CD4-positive, alpha-beta T cell treated with Interleukin-17A for 4 hours (primary cell): ENCODE results near the gene RND3.

Experiments used
- DNase-seq: peaks from one replicate; pipeline ENCODE4 v3.0.0-alpha.2; 2020; ENCODE audit warnings: mixed read lengths

RND3 gene

GRCh38 chr2:150491430-150491829 is 4.0 kb upstream of the RND3 start:
- DNase-seq: no peak

DNA sequence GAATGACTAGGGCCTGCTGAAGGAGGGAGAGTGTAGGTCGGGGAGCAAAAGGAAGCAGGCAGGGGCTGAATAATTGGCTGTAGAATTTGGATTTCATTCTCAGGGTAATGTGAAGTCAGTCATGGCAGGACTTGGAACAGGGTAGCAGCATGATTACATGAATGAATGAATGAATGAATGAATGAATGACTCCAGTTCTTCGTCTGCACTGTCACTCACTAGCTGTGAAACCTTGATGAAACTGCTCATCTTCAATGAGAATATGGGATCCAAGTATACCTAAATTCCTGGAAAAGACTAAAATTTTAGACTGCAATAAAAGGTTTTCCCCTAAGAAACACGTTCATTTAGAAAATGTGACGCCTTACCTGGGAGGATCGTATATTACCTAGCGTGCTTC is 3.0 kb upstream of the RND3 start:
- DNase-seq: no peak

GRCh38 chr2:150486539-150487484 is 655 bp downstream of the RND3 start:
- DNase-seq: no peak

GRCh38 chr2:150485871-150486538 is 1.5 kb downstream of the RND3 start:
- no peak for DNase-seq

DNA sequence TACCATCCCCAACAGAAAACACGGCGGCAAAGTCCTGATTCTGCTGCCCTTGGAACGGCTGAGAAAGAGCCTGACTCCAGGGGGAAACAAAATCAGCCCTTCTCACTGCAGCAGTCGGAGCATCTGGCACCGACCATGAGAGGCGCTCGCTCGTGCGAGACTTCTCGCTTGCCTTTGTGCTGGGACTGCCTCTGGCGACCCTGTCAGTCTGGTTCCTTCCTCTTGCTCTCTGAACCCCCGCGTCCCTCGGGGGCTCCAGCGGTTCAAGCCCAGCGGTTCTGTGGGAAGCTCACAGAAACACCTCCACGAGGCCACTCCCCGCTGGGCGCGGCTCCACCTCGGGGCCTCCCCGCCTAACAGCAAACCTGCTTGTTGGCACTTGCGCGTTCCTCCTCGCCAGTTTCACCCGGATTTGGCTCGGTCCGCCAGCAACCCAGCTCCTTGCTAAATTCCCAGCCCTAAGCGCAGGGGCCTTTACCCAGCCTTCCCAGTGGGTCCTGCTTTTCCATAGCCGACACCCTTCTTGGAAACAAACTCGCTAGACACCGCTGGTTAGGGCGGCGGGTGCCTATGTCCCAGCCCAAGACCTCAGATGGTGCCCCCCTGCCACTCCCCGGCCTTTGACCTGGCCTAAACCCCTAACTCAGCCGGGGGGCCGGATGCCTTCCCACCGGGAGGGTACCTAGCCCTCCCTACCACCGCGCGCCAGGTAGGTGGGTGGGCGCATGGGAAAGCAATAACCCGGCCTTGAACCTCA is 2.2 kb downstream of the RND3 start:
- no peak for DNase-seq

- no peak for DNase-seq
Observed at GRCh38 chr2:150484461-150485021, 2.9 kb downstream of the RND3 start.

DNA sequence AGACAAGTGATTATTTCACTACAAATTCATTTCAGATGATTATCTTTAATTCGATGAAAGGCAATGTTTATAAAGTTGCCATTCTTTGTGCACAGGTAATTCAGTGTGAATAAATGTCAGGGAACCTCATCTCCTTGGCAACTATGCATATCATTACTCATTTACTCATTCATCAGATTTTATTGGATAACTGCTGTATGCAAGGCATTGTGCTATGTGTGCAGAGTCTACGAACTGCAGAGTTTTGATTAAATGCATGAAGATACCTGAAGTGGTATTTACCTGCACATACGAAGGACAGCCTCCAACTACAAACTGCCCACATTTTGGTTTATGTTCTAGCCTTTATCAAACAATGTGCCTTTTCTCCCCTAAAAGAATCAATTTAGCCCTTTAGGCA is 3.5 kb downstream of the RND3 start:
- no peak for DNase-seq

DNA sequence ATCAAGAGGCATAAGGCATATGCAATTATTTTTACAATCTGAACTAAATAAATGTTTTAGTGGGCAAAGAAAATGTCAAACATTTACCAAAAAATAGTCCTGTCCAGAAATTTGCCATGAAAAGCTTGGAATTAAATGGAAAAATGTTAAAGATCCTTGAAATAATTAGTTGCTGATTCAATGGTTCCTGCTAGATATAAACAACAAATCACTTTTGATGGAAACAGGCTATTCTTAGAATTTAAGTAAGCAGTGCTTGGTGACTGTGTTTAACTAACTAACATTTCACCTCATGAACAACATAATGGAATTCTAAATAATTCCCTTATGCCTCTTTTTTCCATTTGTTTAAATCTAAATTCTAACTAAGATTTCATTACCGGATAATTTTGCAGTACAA is 3.9 kb downstream of the RND3 start:
- no peak for DNase-seq

GRCh38 chr2:150482667-150483400 is 4.6 kb downstream of the RND3 start:
- DNase-seq: no peak

DNA sequence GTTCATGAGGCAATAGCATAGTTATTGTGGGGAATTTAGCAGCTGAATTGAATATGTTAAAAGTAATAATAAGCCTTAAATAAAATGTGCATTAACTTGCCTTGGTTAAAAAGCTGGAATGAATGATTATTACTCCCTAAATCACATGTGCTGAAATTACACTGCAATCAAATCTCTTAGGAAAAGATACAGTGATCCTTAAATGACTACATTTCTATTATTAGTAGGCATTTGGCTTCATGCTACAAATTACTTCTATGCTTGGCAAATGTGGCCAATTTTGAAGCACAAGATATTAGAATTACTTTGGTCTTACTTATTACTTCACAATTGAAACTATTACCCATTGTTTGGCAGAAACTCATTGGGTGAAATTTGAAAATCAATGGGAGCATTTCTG is 5.4 kb downstream of the RND3 start:
- no peak for DNase-seq

- no peak for DNase-seq
Observed at GRCh38 chr2:150480971-150481830, 6.3 kb downstream of the RND3 start.

DNA sequence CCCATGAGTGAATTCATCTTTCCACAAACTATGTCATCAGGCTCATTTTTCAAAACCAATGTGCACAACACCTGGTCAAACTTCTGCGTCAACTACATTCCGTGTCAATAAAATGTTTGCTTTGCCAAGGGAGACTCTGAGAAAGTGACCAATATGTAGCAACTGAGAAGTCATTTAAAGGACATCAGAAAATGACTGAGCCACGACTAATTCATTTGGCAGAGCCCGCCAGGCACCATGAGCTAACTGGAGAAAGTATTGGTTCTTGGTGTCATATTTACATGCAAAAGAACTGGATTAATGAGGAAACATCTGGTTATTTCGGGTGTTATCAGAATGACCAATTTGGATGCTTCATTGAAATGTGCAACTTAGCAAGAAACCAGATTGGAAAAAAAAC is 7.2 kb downstream of the RND3 start:
- DNase-seq: no peak

GRCh38 chr2:150479075-150479915 is 8.2 kb downstream of the RND3 start:
- DNase-seq: no peak

GRCh38 chr2:150478200-150478974 is 9.1 kb downstream of the RND3 start:
- no peak for DNase-seq

DNA sequence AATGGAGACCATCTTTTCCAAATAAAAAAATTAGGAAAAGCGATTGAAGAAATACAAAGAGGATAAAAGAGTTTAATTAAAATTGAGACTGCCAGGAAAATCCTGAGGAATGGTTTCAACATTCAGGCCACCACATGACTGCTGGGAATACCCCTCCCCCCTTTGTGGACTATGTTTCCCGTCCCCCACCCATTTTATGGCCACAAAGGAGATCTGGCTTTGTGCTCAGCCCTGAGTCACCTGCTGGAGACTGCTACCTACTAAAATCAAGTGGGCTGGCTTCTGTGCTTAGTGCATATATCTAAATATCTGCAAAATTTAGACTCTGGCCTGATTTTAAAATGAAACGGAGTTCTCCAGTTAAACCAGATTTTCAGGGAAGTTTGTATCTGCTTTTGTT is 10.1 kb downstream of the RND3 start:
- no peak for DNase-seq

DNA sequence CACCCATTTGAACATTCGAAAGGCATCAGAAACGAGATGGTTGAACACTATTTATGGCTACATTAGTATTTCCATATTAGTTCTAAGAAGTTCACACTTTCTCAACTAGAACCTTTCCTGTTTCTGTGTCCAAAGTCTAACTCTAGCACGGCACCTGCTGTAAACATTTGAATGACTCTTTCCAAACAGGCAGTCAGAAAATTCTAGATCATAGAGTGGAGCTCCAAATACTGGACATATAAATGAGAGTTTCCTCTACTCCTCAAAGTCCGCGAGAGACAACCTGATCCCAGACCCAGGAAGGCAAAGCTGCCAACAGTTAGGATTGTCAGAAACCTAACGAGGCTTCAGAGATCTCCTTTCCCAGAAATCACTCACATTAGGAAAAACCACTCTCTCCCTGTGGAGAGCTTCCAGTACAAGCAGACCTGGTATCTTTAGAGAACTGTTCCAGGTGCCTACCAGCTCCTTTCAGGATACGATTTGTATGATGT is 10.6 kb downstream of the RND3 start:
- no peak for DNase-seq

DNA sequence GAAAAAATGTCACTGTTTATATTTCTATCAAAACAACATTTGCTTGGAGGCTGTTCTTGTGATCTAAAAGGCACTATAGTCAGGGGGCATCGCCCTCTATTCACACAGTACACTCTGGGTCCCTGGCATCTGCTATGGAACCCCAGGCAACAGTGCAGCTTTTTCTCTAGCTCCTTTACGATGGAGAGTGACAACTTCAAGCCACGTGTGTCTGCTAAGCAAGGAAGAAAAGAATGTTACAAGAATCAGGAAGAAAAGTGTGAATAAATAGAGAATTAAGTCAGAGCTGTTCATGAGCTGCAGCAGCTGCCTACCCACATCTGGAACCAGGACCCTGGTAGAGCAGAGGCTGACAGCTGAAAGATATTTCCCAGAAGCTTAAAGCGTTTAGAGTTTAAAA is 11.2 kb downstream of the RND3 start:
- no peak for DNase-seq

DNA sequence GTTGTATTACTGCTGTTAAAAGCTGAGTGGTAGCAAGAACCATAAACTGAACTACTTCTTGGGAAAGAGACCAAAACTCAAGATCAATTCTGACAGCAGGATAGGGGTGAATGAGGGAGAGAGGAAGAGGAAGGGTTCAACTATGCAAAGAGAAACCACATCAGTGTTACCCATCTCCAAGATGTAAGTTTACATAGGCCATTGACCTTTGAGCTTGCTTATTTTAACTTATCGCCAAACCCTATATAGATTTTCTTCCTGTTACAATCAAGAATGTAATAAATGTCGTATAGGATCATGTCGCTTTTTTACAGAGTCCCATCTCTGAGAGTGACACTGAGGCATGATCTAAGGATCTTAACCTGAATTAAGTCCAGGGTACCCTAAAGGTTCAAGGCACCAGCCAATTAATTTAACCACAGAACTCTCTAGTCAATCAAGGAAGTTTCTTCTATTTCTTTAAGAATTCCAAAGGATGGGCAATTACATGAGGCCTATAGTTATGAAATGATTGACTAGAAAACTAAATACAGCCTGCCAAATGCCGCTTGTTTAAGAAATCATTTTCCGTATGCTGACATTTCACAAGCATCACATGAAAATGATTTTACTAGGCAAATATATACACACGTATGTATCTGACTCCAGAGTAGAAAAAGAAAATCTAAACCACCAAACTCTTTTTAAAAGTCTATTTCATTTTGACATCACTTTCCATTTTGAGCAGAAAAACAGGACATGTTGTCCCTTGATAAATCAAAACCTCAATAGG is 11.8 kb downstream of the RND3 start:
- no peak for DNase-seq
